ENCODE results near the gene AKAP8L.
"Not testable (repeated sequence)": the region's sequence is repeated elsewhere in the genome, so short reads cannot be mapped to it uniquely, and the experiment has no call there.

The AKAP8L gene

GRCh38 chr19:15360015-15360414 is 58.8 kb downstream of the AKAP8L start:
- not testable (repeated sequence) for DNase-seq (ENCODE audit: low read depth, low spot score)

GRCh38 chr19:15358918-15359317 is 59.9 kb downstream of the AKAP8L start:
- no peak for DNase-seq (ENCODE audit: low read depth, low spot score)

GRCh38 chr19:15357906-15358305 is 60.9 kb downstream of the AKAP8L start:
- no peak for DNase-seq (ENCODE audit: low read depth, low spot score)

- DNase-seq (ENCODE audit: low read depth, low spot score): no peak
Observed at GRCh38 chr19:15354566-15355296, 64.1 kb downstream of the AKAP8L start.

GRCh38 chr19:15353908-15354307 is 64.9 kb downstream of the AKAP8L start:
- DNase-seq (ENCODE audit: low read depth, low spot score): no peak

DNA sequence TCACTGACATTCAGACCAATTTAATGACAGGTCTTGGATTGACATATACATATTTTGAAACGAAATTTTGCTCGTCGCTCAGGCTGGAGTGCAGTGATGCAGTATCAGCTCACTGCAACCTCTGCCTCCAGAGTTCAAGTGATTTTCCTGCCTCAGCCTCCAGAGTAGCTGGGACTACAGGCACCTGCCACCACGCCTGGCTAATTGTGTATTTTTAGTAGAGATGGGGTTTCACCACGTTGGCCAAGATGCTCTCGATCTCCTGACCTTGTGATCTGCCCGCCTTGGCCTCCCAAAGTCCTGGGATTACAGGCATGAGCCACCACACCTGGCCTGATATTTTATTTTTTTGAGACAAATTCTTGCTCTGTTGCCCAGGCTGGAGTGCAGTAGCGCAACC is 66.3 kb downstream of the AKAP8L start:
- not testable (repeated sequence) for DNase-seq (ENCODE audit: low read depth, low spot score)

DNA sequence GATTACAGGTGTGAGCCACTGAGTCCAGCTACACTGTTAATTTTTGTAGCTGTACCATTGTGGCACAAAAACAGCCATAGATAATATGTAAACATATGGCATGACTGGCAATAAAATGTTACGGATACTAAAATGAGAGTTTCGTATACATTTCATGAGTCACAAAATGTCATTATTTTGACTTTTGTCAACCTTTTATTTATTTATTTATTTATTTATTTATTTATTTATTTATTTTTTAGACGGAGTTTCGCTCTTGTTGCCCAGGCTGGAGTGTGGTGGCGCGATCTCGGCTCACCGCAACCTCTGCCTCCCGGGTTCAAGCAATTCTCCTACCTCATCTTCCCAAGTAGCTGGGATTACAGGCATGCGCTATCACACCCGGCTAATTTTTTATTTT is 77.5 kb downstream of the AKAP8L start:
- DNase-seq (ENCODE audit: low read depth, low spot score): not testable (repeated sequence)

DNA sequence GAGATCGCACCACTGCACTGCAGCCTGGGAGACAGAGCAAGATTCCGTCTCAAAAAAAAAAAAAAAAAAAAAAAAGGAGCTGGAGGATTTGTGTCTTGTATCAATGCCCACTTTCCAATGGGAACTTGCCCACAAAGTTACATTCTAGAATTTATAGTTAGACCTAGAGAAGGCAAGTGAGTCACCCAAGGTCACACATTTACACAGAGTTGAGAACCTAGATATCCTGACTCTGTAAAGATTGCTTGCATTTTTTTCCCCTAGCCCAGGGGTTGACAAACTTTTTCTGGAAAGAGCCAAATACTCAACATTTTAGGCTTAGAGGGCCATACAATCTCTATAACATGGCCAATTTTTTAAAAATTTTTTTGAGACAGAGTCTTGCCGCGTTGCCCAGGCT is 78.7 kb downstream of the AKAP8L start:
- DNase-seq (ENCODE audit: low read depth, low spot score): no peak

DNA sequence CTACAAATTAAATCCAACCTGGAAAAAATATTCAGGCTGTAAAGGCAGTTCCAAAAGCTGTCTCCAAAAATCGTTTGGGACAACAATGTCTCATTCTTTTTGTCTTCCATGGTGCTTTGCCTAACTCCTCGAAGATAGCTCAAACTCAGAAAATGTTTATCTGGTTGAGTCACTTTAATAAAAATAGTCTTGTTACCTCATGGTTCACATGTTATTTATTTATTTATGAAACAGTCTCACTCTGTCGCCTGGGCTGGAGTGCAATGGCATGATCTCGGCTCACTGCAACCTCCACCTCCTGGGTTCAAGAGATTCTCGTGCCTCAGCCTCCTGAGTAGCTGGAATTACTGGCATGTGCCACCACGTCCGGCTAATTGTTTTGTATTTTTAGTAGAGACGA is 81.6 kb downstream of the AKAP8L start:
- no peak for DNase-seq (ENCODE audit: low read depth, low spot score)

DNA sequence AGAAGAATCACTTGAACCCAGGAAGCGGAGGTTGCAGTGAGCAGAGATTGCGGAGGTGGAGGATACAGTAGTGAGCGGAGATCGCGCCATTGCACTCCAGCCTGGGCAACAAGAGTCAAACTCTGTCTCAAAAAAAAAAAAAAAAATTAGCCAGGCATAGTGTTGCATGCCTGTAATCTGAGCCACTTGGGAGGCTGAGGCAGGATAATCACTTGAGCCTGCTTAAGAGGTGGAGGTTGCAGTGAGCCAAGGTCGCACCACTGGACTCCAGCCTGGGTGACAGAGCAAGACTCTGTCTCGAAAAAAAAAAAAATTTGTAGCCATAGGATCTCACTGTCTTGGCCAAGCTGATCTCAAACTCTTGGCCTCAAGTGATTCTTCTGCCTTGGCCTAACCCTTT is 82.8 kb downstream of the AKAP8L start:
- not testable (repeated sequence) for DNase-seq (ENCODE audit: low read depth, low spot score)

- DNase-seq (ENCODE audit: low read depth, low spot score): peak; percentile 37
Observed at GRCh38 chr19:15332311-15332996, 86.3 kb downstream of the AKAP8L start, which contains the start of gene BRD4. Gene BRD4, minus strand, starts transcription at chr19:15332539. Its CDS starts 59,440 bp downstream, at chr19:15273099.

DNA sequence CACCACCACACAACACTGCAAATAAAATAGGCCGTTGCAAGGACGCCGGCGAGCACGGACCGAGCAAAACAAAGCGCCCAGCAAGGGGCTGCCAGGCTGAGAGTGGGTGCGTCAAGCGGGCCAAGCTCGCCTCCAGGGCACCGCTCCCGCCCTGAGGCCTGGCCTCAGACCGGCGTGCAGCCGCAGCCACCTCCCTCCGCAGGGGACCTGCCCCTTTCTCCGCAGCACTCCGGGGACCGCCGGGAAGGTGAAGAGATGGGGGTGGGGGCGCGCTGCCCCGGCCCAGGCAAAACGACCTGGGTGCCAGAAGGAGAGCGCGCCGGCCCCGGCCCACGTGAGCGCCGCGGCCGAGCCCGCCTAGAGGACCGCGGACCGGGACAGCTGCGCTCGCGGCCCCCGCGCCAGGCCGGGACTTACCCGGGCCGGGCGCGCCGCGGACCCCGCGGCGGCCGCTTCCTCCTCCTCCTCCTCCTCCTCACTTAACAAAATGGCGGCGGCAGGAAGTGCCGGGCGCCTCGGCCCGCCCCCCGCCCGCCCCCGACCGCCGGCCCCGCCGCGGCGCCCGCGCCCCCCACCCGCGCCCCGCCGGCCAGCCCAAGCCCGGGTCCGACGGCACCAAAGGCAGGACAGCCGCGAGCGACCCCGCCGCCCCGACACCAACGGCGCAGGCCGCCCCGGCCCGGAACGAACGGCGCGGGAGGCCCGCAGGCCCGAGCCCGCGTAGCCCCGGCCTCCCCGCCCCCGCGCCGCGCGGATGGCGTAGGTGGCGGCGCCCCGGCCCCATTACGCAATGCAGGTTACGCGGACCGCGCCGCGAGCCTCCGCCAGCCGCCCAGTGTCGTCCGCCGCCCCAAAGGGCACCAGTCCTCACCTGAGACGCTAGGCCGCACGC is 87.1 kb downstream of the AKAP8L start:
- DNase-seq (ENCODE audit: low read depth, low spot score): peak; percentile 10

DNA sequence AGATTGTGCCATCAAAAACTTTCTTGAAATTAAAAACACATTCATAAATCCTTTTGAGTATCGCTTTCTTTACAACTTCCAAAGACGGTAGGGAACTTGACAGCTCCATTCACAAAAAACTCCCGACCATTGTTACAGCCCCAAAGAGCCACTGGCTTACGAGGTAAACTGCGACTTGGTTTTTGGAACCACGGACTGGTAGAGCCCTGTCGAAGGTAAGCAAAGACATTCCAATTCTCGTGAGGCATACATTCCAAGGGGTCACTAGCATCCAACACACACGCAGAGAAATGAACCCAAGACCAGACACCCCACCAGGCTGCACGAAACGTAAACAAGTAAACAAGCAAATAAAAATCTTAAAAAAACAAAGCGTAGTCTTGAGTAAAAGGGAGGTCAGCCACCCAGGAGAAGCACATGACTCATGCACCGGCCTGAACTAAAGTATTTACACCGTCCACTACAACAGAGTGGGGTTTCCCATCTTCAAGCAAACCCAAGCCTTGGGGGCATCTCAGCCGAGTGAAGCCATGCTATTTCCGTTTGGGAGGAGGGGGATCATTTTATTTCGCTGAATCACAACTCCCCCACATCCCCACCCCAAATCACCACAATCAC is 87.9 kb downstream of the AKAP8L start:
- DNase-seq (ENCODE audit: low read depth, low spot score): no peak
